AG09319 (cell line): ENCODE results near the gene MESP2.
"Not testable (repeated sequence)": the region's sequence is repeated elsewhere in the genome, so short reads cannot be mapped to it uniquely, and the experiment has no call there.

Experiments
- DNase-seq: peaks from one replicate; pipeline ENCODE4 v3.0.0-alpha.2; 2010; ENCODE audit warnings: low read depth; ENCODE audit errors: extremely low read depth
- TF ChIP-seq, protein P1 (sequence below): IDR thresholded peaks from 2 replicates; pipeline ENCODE4 v1.5.1; 2011; ENCODE audit warnings: low read depth, mild to moderate bottlenecking, inconsistent platforms, low read length, moderate library complexity

Gene MESP2

DNA sequence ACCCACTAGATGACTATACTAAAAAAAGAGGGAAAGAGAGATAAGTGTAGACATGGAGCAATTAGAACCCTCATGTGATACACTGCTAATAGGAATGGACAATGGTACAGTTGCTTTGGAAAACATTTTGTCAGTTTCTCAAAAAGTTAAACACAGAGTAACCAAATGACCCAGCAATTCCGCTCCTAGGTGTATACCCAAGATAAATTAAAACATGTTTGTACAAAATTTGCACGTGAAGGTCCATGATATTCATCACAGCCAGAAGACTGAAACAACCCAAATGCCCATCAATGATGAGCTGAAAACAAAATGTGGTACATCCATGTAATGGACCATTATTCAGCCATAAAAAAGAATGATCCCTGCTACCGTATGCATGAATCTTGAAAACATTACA is 11.8 kb downstream of the MESP2 start:
- DNase-seq: no peak
- TF ChIP-seq, protein P1, sequence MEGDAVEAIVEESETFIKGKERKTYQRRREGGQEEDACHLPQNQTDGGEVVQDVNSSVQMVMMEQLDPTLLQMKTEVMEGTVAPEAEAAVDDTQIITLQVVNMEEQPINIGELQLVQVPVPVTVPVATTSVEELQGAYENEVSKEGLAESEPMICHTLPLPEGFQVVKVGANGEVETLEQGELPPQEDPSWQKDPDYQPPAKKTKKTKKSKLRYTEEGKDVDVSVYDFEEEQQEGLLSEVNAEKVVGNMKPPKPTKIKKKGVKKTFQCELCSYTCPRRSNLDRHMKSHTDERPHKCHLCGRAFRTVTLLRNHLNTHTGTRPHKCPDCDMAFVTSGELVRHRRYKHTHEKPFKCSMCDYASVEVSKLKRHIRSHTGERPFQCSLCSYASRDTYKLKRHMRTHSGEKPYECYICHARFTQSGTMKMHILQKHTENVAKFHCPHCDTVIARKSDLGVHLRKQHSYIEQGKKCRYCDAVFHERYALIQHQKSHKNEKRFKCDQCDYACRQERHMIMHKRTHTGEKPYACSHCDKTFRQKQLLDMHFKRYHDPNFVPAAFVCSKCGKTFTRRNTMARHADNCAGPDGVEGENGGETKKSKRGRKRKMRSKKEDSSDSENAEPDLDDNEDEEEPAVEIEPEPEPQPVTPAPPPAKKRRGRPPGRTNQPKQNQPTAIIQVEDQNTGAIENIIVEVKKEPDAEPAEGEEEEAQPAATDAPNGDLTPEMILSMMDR: no peak

DNA sequence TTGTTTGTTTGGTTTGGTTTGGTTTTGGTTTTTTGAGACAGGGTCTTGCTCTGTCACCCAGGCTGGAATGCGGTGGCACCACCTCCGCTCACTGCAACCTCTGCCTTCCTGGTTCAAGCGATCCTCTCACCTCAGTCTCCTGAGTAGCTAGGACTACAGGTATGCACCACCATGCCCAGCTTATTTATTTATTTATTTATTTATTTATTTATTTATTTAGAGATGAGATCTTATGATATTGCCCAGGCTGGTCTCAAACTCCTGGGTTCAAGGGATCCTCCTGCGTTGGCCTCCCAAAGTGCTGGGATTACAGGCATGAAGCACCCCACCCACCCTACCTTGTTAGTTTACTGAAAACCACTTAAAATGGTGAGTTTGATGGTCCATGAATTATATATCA is 12.5 kb downstream of the MESP2 start:
- DNase-seq: not testable (repeated sequence)

DNA sequence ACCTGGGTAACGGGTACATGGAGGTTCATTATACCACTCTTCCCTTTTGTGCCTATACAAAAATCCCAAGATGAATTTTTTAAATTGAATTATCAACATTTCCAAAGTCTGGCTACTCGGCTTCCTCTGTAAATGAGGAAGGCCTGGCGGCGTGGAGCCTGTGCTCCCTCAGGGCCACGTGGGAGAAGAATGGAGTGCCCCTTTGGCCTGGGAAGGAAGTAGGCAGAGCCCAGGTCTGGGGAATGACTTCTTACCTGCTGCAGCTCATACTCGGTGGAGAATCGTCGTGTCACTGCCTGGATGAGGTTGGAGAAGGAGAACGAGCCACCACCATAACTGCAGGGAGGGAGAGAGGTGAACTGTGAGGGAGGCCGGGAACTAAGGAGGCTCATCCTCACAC is 14.1 kb downstream of the MESP2 start:
- no peak for DNase-seq
- TF ChIP-seq, protein P1: no peak

DNA sequence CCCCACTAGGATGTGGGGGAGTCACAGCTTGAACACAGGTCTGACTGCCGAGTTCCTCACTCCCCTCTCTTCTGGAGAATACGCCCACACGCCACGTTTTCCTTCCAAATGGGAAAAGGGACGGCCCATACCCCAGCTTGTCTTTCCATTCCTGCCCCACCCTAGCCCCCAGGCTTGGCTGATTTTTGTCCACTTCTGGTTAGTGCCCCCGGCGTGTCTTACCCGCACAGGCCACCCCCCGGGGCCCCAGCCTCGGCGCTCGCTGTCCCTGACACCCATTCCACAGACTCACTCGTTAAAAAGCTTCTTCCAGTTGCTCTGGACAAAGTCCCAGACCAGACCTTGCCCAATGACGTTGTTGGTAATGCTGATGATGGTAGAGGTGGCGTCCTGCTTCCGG is 14.5 kb downstream of the MESP2 start:
- TF ChIP-seq, protein P1: no peak
- DNase-seq: no peak

DNA sequence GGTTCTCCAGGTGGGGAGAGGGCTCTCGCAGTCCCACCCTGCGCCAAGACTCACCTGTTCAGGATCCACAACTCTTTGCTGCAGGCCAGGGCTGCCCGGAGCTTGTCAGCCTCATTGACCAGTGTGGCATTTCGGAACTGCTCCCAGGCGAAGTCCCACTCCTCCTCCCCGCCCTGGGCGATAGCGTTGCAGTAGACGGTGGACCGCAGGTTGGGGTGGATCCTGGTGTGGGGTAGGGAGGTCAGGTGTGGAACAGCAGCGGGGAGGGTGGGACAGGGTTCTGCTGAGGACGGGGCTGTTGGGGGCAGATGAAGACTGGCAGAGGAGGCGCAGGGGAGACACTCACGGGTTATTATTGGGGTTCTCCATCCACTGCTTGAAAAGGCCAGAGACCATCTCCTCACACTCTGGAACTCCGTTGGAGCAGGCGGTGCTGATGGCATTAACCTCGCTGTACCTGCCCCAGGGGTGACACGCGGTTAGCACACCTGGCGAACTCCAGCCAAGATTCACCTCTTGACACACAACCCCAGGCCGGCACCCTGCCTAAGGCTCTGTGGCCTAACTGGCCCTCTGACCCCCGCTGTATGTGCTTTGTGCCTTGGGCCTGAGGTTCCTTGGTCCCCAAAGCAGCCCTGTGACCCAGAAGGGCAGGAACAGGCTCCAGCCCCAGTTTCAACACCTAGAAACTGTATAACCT is 16.1 kb downstream of the MESP2 start:
- TF ChIP-seq, protein P1: no peak
- DNase-seq: no peak

DNA sequence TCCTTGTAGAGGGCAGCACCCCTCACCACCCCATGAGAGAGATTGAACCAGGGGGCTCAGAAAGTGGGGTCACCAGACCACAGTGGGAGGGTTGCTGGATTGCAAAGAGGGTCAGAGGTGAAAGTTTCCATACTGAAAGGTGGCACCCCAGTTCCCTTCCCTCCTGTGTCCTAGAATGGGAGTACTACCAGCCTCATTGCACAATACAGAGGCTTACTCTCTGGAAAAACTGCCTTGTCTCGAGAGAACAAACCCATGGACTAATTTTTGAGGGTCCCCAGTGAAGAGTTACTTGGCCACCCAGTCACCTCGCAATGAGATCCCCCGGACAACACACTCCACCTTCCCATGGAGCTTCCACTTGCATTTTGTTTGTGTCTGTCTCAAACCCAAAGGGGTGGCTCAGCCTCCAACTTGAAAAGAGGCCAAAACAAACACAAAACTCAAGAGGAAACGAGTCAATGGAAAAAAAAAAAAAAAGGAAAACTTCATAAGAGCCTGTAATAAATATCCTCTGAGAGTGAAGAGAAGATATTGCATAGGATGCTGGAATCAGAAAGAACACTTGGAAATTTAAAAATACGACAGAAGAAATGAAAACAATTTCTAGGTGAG is 18.6 kb downstream of the MESP2 start:
- TF ChIP-seq, protein P1: no peak
- no peak for DNase-seq

DNA sequence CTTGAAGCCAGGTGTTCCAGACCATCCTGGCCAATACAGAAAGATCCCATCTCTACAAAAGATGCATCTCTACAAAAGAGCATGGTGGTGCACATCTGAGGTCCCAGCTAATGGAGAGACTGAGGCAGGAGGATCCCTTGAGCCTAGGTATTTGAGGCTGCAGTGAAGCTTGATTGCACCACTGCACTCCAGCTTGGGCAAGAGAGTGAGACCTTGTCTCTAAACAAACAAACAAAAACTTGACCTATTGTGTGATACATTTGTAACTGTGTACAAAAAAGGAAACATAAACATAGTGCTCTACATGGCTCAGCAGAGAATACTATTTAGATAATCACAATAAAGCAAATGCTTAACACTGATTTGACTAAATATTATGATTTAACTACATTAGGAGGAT is 19.9 kb downstream of the MESP2 start:
- TF ChIP-seq, protein P1: no peak

More for the DNA sequence above, 19.9 kb downstream of the MESP2 start:
- DNase-seq: no peak
